Measurements from ENCODE around the gene SMG6.
"Not testable (repeated sequence)": the region's sequence is repeated elsewhere in the genome, so short reads cannot be mapped to it uniquely, and the experiment has no call there.

Gene SMG6

DNA sequence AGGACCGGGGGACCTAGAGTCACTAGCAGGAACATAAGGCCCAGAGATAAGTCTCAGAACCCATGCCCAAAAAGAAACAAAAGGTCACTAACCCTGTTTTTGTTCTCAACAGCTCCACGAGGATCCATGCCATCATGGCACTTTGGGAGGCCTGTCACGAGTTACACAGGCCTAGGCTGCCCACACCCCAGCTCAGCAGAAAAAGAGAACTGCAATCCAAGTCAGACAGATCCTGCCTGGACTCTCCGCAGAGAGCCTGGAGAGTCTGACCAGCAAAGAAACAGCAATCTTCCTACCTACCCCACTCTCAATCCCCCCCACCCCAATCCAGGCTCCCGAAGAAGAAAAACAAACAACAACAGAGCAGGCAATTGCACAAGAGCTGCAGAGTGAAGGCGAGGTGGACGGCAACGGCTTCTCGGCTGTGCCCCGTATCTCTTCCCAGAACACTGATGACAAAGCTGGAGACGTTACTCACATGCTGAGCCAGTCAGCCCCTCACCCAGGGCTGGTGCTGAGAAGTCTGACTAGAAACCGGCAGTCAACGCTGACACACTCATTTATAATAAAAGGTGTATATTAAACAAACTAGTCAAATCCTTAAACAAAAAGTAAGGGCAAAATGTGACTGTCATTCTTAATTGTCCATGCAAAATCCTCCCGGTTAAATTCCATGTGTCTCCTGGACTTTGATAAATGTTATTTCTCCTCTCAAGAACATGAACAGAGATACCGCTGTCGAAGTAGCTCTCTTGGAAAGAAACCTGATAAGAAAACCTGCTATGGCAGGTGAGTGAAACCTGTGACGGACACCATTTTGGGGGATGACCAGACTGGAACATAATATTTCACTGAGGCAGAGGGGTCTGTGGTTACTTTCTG lies 89.3 kb downstream of the SMG6 start:
- in situ Hi-C loops (cut with HindIII; ENCODE audit: low pct_ligation_motif_present, low pct_unique_long_range_greater_than_20kb, low sequenced_read_pairs), result no loop called here
- DNase-seq, result peak; percentile 47

DNA sequence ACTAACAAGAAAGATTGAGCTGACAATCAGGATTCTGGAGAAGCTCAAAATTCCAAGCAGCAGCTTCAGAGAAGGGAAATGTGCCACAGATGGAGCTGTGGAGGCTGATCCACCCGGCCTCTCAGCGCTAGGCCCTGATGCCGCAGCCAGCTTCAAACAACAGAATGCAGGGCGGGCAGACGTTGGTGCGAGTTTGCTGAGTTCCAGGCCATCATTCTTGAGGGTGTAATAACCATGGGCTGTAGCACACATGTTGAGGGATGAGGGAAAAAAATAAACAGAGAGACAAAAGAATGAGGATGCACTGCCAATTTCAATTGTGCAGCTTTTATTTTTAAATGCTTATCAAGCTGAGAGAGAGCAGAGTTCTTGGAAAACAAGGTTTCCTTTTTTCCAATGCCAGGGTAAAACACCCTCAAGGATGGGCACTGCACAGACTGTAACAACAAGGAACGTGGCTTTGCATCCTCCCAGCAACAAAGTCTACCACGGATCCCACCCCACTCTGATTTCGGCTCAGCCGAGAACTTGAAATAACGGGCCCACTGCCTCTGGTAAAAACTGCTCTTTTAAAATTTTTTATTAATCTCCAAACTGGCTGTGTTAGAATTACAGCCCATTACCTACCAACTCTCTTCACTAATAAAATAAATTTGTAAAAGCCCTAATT lies 90.2 kb downstream of the SMG6 start:
- in situ Hi-C loops (cut with HindIII; ENCODE audit: low pct_ligation_motif_present, low pct_unique_long_range_greater_than_20kb, low sequenced_read_pairs), result no loop called here
- DNase-seq, result no peak

DNA sequence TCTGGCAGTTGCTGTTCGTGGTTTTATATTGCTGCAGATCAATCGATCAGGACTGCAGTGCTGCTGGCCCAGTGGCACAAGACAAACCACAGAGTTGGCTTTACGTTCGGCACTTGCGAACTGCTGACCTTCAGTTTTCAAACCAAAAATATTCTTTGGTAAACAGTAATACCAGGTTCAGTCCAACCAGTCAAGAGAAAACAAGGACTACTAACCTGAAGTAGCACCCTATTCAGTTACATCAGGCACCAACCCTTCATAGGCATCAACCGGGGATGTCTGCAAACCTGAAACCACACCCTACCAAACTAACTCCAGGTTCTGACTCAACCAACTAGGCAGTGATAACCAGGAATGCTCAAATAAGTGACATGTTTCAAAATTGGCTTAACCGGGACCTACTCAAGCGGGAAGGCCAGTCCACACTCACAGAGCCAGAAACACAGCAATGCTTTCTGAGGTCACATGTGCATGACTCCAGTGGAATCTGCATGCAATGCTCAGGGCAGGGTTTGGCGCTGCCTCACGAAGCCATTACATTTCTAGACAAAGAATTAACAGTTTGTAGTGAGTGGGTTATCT lies 91.1 kb downstream of the SMG6 start:
- in situ Hi-C loops (cut with HindIII; ENCODE audit: low pct_ligation_motif_present, low pct_unique_long_range_greater_than_20kb, low sequenced_read_pairs), result no loop called here

DNA sequence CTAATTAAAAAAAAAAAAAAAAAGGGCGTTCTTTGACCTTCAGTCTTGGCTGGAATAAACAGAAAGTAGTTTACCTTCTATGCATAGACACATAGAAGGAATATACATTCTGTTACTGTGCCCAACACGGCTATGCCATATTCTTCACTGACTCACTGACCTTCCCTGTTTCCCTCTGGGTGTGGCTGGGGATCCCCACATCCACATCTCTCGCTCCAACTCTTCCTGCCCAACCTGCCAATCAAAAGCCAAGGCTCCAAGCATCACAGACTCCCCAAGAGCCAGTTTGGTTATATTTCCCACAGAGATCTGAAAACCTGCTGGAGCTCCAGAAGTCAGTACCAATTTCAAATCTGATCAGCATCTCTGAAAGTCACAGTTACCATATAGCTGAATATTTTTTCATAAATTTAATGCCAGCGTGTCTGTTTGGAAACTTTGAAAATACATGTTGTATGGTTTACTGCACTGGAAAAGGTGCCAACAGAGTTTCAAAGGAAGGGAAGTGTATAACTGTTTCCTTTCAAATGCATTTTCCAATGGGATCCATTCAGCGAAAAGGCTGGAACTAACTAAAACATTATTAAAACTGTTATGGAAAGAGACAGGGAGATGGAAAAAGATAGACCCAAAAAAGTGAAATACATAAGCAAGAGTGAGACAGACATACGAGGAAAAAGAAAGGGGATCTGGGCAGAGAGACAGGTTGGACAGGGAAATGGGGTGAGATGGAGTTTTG lies 91.8 kb downstream of the SMG6 start:
- no peak for DNase-seq
- in situ Hi-C loops (cut with HindIII; ENCODE audit: low pct_ligation_motif_present, low pct_unique_long_range_greater_than_20kb, low sequenced_read_pairs), result no loop called here

More for the DNA sequence above, 91.1 kb downstream of the SMG6 start:
- DNase-seq, result peak; percentile 71

DNA sequence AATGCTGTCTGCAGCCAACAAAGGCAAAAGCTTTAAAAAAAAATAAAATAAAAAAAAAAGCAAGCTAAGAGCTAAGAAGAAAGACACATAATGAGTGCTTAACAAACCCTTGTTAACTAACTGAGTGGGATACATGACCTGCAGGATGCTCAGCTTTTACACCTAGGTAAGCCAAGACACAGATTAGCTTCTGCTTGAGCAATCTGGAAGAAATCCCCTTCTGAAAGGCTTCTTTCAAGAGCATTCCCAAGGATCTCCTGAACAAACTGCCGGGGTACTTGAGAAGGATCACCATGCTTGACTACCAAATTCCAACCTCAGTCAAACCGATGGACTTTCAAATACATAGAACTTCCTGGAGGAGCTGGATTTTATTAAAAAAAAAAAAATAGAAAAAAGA lies 92.9 kb downstream of the SMG6 start:
- in situ Hi-C loops (cut with HindIII; ENCODE audit: low pct_ligation_motif_present, low pct_unique_long_range_greater_than_20kb, low sequenced_read_pairs), result no loop called here

DNA sequence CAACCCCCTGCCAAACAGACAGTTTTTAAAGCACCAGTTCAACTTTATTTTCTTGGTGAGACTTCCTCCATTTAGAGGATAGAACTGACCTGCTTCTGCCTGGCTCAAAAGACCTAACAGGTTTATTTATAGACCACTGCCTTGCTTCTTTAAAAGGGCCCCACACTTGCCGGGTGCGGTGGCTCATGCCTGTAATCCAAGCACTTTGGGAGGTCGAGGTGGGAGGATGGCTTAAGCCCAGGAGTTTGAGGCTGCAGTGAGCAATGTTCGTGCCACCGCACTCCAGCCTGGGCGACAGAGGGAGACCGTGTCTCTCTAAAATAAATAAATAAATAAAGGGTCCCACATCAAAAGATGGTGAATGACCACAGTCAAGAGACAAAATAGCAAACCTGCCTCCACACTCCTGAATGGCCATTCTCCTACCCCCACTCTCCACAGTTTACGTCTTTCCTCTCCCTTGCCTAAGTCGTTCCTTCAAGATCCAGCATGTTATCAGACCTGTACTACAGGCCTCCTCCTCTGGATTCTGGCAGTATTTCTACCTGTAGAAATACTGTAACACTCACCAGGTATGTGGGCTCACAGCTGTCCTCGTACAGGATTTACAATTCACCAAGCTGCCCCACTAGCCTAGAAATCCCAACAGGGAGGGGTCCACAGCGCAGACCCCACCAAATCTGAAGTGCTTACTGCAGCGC lies 95.6 kb downstream of the SMG6 start:
- in situ Hi-C loops (cut with HindIII; ENCODE audit: low pct_ligation_motif_present, low pct_unique_long_range_greater_than_20kb, low sequenced_read_pairs), result no loop called here
- DNase-seq, result no peak

More for the DNA sequence above, 92.9 kb downstream of the SMG6 start:
- no peak for DNase-seq

DNA sequence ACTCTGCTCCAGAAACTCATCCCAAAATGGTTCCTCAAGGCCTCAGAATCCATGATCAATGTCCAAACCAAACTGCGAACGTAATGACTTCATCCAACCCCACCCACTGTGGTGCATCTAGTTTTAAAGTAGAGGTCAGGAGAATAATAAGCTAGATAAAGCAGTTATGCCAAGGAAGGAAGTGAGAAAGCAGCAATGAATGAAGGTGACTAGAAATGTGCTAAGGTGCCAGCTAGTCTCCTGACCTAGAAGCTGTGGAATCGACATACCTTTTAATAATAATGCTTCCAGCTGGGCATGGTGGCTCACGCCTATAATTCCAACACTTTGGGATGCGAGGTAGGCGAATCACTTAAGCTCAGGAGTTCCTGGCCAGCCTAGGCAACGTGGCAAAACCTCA lies 99.2 kb downstream of the SMG6 start:
- in situ Hi-C loops (cut with HindIII; ENCODE audit: low pct_ligation_motif_present, low pct_unique_long_range_greater_than_20kb, low sequenced_read_pairs), result no loop called here
- no peak for DNase-seq

DNA sequence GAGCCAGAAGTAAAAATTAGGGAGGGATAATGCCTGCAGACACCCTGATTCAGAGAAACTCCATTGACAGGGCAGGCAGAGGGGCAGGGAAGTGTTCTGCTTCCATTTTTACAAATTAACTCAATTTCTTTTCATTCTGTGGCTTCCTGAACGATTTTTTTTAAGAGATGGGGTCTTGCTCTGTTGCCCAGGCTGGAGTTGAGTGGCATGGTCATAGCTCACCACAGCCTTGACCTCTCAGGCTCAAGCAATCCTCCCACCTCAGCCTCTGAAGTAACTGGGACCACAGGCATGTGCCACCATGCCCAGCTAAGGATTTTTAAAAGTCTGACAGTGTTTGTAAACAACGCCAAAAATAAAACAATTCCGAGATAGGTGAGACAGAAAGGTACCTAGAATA lies 99.8 kb downstream of the SMG6 start:
- DNase-seq, result no peak
- in situ Hi-C loops (cut with HindIII; ENCODE audit: low pct_ligation_motif_present, low pct_unique_long_range_greater_than_20kb, low sequenced_read_pairs), result no loop called here

DNA sequence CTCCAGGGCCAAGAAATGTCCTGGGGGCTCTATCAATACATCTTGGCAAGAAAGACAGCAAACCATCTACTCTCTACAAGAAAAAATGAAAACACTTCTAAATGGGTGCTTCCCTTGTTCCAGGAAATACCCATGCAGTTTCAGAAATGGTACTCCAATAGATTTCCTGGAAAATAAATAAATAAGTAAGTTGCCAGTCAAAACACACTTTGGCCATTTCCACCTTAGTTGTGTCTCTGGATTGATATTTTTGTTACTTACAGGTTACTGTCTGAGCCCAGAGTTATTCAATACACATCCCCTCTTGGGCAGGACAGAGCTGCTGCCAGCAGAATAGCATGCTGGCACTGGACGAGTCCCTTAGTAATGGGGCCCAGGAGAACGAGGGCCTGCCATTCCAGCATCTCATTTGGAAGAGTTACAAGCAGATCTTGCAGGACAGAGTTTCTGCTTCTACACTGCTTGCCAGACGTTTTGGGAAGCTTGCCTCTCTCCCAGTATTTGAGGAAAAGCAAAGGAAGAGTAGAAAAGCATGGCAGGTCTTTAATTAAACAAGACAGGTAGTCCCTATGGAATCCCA lies 100.5 kb downstream of the SMG6 start:
- no peak for DNase-seq
- in situ Hi-C loops (cut with HindIII; ENCODE audit: low pct_ligation_motif_present, low pct_unique_long_range_greater_than_20kb, low sequenced_read_pairs), result no loop called here

DNA sequence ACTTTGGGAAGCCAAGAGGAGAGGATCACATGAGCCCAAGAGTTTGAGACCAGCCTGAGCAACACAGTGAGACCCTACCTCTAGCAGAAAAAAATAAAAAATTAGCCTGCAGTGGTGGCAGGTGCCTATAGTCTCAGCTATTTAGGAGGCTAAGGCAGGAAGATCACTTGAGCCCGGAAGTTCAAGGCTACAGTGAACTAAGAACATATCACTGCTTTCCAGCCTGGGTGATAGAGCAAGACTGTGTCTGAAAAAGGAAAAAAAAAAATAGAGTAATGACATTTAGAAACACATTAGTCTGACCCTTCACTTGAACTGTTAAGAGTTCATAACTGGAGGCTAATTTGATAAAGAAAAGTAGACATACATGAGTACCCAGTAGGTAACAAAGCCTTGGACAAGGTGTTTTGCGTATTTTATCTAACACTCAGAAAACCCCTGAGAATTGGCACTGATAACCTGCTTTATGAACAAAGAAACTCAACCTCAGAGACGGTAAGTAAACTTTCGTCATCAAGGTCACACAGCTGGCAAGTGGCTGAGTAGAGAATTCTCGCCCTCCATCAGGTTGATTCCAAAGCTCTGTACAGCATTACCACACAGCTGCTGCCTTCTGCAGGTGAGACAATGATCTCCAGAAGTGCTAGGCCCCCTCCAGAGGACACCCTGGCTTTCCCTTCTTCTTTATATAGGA lies 101.1 kb downstream of the SMG6 start:
- DNase-seq, result no peak
- in situ Hi-C loops (cut with HindIII; ENCODE audit: low pct_ligation_motif_present, low pct_unique_long_range_greater_than_20kb, low sequenced_read_pairs), result no loop called here

DNA sequence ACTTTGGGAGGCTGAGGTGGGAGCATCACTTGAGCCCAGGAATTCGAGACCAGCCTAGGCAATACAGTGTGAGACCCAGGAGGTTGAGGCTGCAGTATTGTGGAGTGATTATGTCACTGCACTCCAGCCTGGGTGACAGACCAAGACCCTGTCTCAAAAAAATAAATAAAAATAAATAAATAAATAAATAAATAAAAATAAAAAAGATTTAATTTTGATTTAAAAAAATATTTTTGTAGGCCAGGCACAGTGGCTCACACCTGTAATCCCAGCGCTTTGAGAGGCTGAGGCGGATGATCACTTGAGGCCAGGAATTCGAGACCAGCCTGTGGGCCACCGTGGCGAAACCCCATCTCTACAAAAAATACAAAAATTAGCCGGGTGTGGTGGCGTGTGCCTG lies 104.2 kb downstream of the SMG6 start:
- DNase-seq; in situ Hi-C loops (cut with HindIII; ENCODE audit: low pct_ligation_motif_present, low pct_unique_long_range_greater_than_20kb, low sequenced_read_pairs): not testable (repeated sequence)

DNA sequence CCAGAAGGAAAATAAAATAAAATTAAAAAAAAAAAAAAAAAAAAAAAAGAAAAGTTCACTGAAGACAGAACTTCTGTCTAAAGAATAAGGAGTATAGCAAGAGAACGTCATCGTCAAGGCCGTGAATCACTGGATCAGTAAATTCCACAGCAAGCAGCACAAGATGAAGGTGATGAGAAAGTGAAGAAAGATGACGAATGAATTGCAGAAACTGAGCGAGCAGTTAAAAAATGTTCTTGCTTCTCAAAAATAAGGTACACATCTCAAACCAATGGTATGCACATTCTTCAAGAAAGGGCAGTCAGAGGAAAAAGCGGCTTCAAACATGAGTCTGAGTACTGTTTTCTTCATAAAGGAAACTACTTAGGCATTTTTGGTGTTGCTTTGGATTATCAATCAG lies 104.7 kb downstream of the SMG6 start:
- in situ Hi-C loops (cut with HindIII; ENCODE audit: low pct_ligation_motif_present, low pct_unique_long_range_greater_than_20kb, low sequenced_read_pairs), result no loop called here
- no peak for DNase-seq

DNA sequence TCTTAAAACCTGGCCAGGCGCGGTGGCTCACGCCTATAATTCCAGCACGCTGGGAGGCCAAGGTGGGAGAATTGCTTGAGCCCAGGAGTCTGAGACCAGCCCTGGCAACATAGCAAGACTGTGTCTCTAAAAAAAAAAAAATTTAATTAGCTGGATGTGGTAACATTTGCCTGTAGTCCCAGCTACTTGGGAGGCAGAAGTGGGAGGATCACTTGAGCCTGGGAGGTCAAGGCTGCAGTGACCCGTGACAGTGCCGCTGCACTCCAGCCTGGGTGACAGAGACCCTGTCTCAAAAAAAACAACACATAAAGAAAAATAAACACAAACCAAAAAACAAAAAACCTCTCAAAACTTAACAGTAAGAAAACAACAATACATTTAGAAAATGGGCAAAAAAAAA lies 106.3 kb downstream of the SMG6 start:
- no peak for DNase-seq
- in situ Hi-C loops (cut with HindIII; ENCODE audit: low pct_ligation_motif_present, low pct_unique_long_range_greater_than_20kb, low sequenced_read_pairs), result no loop called here

DNA sequence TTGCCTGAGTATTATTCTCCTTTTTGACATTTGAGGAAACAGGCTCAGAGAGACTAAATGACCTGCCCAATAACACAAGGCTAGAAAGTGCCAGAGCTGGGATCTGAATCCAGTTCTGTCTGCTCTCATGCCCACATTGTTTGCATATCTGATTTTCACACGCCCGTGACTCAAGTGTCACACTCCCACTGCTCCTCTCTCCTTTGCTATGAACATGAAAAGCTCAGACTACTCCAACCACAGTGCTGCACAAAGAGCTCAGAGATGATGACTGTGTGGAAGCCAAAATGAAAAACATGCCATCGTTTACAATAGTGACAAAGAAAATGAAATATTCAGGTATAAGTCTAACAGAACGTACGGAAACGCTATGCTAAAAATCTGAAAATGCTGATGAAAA lies 107.9 kb downstream of the SMG6 start:
- no peak for DNase-seq
- in situ Hi-C loops (cut with HindIII; ENCODE audit: low pct_ligation_motif_present, low pct_unique_long_range_greater_than_20kb, low sequenced_read_pairs), result no loop called here

DNA sequence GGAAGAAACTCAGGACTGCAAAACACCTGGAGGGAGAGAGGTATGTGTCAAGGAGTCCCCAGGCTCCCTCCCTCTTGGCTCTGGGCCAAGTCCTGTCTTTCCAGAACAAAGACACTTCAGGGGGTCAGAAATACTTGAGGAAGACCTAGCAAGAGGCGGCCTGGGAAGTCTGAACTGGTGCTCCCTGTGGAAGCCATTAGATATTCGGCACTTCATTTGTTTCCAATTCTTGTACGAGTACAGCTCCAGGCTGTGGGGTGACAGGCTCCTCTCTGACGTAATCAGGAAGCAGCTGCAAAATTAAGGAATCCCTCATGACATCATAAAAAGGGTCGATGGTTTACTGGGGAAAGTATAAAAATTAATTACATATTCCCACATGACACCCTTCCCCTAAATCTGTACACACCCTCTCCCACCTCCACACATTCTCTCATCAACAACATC lies 108.7 kb downstream of the SMG6 start:
- no peak for DNase-seq

DNA sequence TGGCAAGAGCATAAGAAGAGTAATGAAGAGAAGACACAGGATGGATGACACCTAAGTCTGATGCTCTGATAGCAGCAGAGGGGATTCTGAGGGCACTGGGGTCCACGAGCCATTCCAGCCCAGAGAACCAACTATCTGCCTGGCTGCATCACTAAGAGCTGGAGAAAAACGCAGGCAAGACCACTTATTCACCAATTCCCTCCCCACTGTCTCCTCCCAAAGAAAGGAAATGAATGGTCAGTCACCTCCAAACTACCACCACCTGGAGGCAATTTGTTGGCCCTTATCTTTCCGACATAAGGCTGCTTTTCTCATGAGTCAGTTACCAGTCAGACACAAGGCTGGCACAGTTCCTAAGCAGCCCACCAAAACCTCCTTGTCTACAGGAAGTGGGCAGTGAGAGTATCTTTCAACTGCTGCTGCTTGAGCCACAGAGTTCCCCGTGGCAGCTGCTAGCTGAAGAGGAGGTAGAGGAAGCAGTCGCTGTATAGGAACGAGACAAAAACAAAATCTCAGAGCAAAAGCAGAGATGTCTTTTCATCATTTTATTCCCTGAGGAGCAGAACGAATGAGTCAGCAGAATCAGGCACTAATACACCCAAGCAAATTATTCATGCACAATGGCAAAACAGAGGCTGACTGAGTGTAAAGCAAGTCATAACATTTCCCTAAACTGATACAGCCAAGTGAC lies 111.1 kb downstream of the SMG6 start:
- in situ Hi-C loops (cut with HindIII; ENCODE audit: low pct_ligation_motif_present, low pct_unique_long_range_greater_than_20kb, low sequenced_read_pairs), result no loop called here

More for the DNA sequence above, 108.7 kb downstream of the SMG6 start:
- in situ Hi-C loops (cut with HindIII; ENCODE audit: low pct_ligation_motif_present, low pct_unique_long_range_greater_than_20kb, low sequenced_read_pairs), result no loop called here

DNA sequence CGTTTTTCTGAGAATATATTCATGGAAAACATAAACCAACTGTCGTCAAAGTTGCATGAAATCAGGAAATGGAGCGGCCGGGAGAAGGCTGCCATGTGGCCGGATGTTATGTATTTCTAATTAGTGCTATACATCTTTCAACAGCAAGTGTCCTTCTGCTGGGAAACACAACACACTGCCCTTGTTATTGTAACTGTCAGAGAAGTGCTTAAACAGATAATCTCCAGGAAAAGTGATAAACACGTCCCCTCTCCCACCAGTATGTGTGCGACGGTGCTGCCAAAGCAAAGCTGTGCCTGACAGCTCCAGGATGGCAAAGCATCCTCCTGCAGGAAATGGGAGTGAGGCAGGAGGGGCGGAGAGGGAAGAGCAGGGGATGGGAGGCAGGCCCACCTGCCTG lies 111.8 kb downstream of the SMG6 start:
- in situ Hi-C loops (cut with HindIII; ENCODE audit: low pct_ligation_motif_present, low pct_unique_long_range_greater_than_20kb, low sequenced_read_pairs), result no loop called here

More for the DNA sequence above, 111.1 kb downstream of the SMG6 start:
- peak; percentile 94 for DNase-seq

More for the DNA sequence above, 111.8 kb downstream of the SMG6 start:
- DNase-seq, result no peak
